ENCODE measurements around the gene LRRC56. TPM values are rescaled to one million over a fixed set of nuclear protein-coding genes. Genes with fewer than 3 reads are reported as not detected.

The LRRC56 gene
- polyA plus RNA-seq, 1 experiment, result 1.5 TPM

GRCh38 chr11:489610-490185 lies 47.6 kb upstream of the LRRC56 start:
- POLR2A ChIA-PET, result no interaction called here
- H3K4me3 ChIP-seq (ENCODE audit: low read depth, low read length), result no peak overlapping the region
- TF ChIP-seq, protein P1, sequence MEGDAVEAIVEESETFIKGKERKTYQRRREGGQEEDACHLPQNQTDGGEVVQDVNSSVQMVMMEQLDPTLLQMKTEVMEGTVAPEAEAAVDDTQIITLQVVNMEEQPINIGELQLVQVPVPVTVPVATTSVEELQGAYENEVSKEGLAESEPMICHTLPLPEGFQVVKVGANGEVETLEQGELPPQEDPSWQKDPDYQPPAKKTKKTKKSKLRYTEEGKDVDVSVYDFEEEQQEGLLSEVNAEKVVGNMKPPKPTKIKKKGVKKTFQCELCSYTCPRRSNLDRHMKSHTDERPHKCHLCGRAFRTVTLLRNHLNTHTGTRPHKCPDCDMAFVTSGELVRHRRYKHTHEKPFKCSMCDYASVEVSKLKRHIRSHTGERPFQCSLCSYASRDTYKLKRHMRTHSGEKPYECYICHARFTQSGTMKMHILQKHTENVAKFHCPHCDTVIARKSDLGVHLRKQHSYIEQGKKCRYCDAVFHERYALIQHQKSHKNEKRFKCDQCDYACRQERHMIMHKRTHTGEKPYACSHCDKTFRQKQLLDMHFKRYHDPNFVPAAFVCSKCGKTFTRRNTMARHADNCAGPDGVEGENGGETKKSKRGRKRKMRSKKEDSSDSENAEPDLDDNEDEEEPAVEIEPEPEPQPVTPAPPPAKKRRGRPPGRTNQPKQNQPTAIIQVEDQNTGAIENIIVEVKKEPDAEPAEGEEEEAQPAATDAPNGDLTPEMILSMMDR (IDR thresholded peaks at IDR 0.05; ENCODE audit: insufficient read depth, low read depth, low read length), result no peak
- CTCF ChIA-PET, result no interaction called here
- H3K27me3 ChIP-seq (ENCODE audit: control insufficient read depth, insufficient read depth, low read length), result no peaks in the 10 kb centered on the region
- peaks cover 14% of the 10 kb centered on the region for H3K36me3 ChIP-seq (ENCODE audit: control insufficient read depth, insufficient read depth, low read length)
- no peak for DNase-seq (ENCODE audit: low read depth)

DNA sequence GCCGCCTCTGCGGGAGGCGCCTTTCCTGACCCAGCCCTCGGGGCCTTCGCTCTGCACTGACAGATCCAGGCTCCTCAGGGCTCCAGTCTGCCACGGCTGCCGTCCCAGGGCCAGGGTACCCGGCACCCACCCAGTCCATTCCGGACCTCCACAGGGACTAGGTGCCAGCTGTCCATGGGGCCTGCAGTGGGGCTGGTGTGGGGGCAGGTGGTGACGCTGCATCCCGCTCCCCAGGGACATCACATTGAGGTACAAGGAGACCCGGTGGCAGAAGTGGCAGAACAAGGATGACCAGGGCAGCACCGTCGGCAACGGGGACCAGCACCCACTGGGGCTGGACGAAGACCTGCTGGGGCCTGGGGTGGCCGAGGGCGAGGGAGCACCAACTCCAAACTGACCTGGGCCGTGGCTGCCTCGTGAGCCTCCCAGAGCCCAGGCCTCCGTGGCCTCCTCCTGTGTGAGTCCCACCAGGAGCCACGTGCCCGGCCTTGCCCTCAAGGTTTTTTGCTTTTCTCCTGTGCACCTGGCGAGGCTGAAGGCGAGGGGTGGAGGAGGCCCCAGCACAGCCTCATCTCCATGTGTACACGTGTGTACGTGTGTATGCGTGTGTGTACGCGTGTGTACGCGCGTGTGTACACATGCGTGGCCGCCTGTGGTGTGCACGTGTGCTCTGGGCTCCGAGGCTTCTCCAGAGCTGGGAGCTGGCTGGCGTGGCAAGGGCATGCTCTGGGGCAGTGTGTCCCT lies 47.0 kb upstream of the LRRC56 start:
- CTCF ChIA-PET, result no interaction called here
- TF ChIP-seq, protein P1 (IDR thresholded peaks at IDR 0.05; ENCODE audit: insufficient read depth, low read depth, low read length), result no peak

GRCh38 chr11:490930-491260 lies 46.4 kb upstream of the LRRC56 start:
- ChIA-PET CTCF (no interaction called here), POLR2A (no interaction called here)
- Histone ChIP-seq H3K27me3 (ENCODE audit: control insufficient read depth, insufficient read depth, low read length) (no peaks in the 10 kb centered on the region), H3K36me3 (ENCODE audit: control insufficient read depth, insufficient read depth, low read length) (peaks cover 23% of the 10 kb centered on the region), H3K4me3 (ENCODE audit: low read depth, low read length) (no peak overlapping the region)
- no peak for DNase-seq (ENCODE audit: low read depth)
- TF ChIP-seq, protein P1 (IDR thresholded peaks at IDR 0.05; ENCODE audit: insufficient read depth, low read depth, low read length), result no peak

More for the DNA sequence above, 47.0 kb upstream of the LRRC56 start:
- Histone ChIP-seq H3K36me3 (ENCODE audit: control insufficient read depth, insufficient read depth, low read length) (peaks cover 20% of the 10 kb centered on the region), H3K27me3 (ENCODE audit: control insufficient read depth, insufficient read depth, low read length) (no peaks in the 10 kb centered on the region), H3K4me3 (ENCODE audit: low read depth, low read length) (no peak overlapping the region)
- POLR2A ChIA-PET, result no interaction called here
- no peak for DNase-seq (ENCODE audit: low read depth)

DNA sequence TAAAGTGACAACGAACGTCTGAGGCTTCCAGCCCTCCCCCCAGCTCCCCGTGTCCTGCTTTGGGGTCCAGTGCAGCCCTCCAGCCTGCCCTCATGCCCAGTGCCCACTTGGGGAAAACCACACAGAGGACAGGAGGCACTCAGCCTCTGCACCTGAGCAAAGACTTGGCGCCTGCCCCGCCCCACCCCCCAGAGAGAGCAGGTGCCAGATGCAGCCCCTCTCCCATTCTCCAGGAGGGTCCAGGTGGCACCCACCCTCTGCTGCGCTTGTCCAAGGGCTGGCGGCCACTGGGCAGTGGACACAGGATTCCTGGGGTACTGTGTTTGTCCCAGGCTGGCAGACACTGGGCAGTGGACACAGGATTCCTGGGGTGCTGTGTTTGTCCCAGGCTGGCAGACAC lies 46.0 kb upstream of the LRRC56 start:
- H3K4me3 ChIP-seq (ENCODE audit: low read depth, low read length), result no peak overlapping the region
- peaks cover 23% of the 10 kb centered on the region for H3K36me3 ChIP-seq (ENCODE audit: control insufficient read depth, insufficient read depth, low read length)
- ChIA-PET POLR2A (no interaction called here), CTCF (no interaction called here)
- DNase-seq (ENCODE audit: low read depth), result no peak
- no peaks in the 10 kb centered on the region for H3K27me3 ChIP-seq (ENCODE audit: control insufficient read depth, insufficient read depth, low read length)
- TF ChIP-seq, protein P1 (IDR thresholded peaks at IDR 0.05; ENCODE audit: insufficient read depth, low read depth, low read length), result no peak

DNA sequence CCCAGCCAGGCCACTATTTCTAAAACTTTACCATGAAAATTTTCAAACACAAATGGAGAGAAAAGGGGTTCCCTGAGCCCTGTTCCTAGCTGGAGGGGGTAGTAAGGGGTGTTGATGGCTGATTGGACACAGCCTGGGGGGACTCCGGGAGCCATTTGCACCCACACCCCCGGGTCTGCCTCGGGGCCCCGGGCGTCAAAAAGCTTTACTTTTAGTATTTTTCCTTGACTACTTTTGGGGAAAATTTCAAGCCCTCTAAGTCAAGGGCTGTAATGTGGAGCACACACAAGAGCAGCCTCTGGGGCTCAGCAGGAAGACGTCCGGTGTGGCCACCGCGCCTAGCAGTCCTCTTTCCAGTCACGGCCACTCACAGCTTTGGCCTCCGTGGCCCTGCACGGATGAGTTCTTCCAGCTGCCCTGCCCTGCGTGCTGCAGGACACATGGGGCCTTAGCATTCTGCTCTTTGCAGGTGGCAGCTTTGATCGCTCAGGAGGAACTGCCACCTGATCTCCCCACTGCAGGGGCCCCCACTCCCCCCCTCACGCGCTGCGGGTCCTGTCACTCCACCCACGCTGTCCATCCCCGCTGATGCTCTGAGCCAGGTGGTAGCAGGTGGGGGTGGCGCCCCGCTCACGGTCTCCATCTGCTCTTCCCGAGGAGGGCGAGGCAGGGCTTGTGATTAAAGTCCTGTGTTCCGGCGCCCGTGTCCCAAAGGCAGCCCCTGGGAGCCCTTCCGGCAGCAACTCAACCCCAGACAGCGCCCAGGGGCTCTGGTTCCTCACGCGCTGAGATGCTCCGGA lies 44.7 kb upstream of the LRRC56 start:
- no peak for DNase-seq (ENCODE audit: low read depth)

More for the DNA sequence above, 44.7 kb upstream of the LRRC56 start:
- Histone ChIP-seq H3K27me3 (ENCODE audit: control insufficient read depth, insufficient read depth, low read length) (no peaks in the 10 kb centered on the region), H3K4me3 (ENCODE audit: low read depth, low read length) (no peak overlapping the region), H3K36me3 (ENCODE audit: control insufficient read depth, insufficient read depth, low read length) (peaks cover 31% of the 10 kb centered on the region)
- TF ChIP-seq, protein P1 (IDR thresholded peaks at IDR 0.05; ENCODE audit: insufficient read depth, low read depth, low read length), result no peak
- ChIA-PET POLR2A (no interaction called here), CTCF (no interaction called here)

All from BJ (cell line).